PC-3 (cell line): Measurements from ENCODE around the gene RETN.

Experiments
- EZH2 ChIP-seq: fragments of 300-600 bp; sonication (generic); IDR thresholded peaks from one replicate; pipeline ENCODE4 v1.6.1; 2017; ENCODE audit warnings: antibody characterized with exemption, mild to moderate bottlenecking, low read length; ENCODE audit not compliant: unreplicated experiment
- TF ChIP-seq, protein P1 (sequence below): fragments of 300-600 bp; sonication (generic); conservative IDR thresholded peaks from 2 replicates; pipeline ENCODE4 v1.5.1; 2017; ENCODE audit warnings: antibody characterized with exemption, low read depth, mild to moderate bottlenecking, low read length

GRCh38 chr19:7690779-7691258 lies 22.0 kb downstream of the RETN start:
- TF ChIP-seq, protein P1, sequence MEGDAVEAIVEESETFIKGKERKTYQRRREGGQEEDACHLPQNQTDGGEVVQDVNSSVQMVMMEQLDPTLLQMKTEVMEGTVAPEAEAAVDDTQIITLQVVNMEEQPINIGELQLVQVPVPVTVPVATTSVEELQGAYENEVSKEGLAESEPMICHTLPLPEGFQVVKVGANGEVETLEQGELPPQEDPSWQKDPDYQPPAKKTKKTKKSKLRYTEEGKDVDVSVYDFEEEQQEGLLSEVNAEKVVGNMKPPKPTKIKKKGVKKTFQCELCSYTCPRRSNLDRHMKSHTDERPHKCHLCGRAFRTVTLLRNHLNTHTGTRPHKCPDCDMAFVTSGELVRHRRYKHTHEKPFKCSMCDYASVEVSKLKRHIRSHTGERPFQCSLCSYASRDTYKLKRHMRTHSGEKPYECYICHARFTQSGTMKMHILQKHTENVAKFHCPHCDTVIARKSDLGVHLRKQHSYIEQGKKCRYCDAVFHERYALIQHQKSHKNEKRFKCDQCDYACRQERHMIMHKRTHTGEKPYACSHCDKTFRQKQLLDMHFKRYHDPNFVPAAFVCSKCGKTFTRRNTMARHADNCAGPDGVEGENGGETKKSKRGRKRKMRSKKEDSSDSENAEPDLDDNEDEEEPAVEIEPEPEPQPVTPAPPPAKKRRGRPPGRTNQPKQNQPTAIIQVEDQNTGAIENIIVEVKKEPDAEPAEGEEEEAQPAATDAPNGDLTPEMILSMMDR, result no peak
- TF ChIP-seq EZH2, result no peak
